Measurements from ENCODE around the gene LRCH1. TPM values are rescaled to one million over a fixed set of nuclear protein-coding genes. Genes with fewer than 3 reads are reported as not detected.

The LRCH1 gene
- total and polyA plus RNA-seq, 10 of the 15 experiments (the other 5 are each of a cell fraction or from before 2014, with no cell fraction given): 5.3 to 48.9 (median 14.4) TPM

GRCh38 chr13:46686171-46686570 is 133.2 kb downstream of the LRCH1 start:
- RAD21 ChIA-PET (ENCODE audit: unreplicated experiment): interaction anchor here (1.5 kb wide), 1 partner anchor 134 kb away, joined by 5 read pairs; no protein-coding TSS in a partner anchor
- H3K79me2 ChIP-seq (ENCODE audit: control insufficient read depth, insufficient read depth, low read length): peaks cover 5% of the 10 kb centered on the region; the same call in 1 of the 2 replicates
- H2AFZ ChIP-seq (ENCODE audit: control insufficient read depth, low read depth, low read length): no peak overlapping the region
- in situ Hi-C loops (cut with MboI): no loop called here
- no peaks in the 10 kb centered on the region for H3K9me3 ChIP-seq (replicated peaks; ENCODE audit: control insufficient read depth, insufficient read depth, low read length)
- DNase-seq (ENCODE audit: low read depth, low spot score) (no peak), FAIRE-seq (no peak), ATAC-seq (no peak)
- H3K27ac ChIP-seq (ENCODE audit: control insufficient read depth, insufficient read depth): no peak overlapping the region
- POLR2A ChIA-PET: no interaction called here
- no peaks in the 10 kb centered on the region for H3K27me3 ChIP-seq (replicated peaks in 1 of 2; ENCODE audit: control insufficient read depth in 2 of 2, insufficient read depth in 2 of 2, low read length in 1 of 2)
- CTCF ChIA-PET: interaction anchor here (9.9 kb wide), 1 partner anchor 134 kb away, joined by 52 read pairs; no protein-coding TSS in a partner anchor
- H3K4me2 ChIP-seq (ENCODE audit: control insufficient read depth, insufficient read depth): no peak overlapping the region
- no peaks in the 10 kb centered on the region for H4K20me1 ChIP-seq (ENCODE audit: control insufficient read depth, insufficient read depth)
- H3K36me3 ChIP-seq (ENCODE audit: control insufficient read depth in 2 of 2, insufficient read depth in 2 of 2, low read length in 1 of 2): peaks cover 7 to 20% of the 10 kb centered on the region in 2 experiments
- intact Hi-C loops (cut with micrococcal nuclease; ENCODE audit: unreplicated experiment): no loop called here
- no peak for TF ChIP-seq ZZZ3 (IDR thresholded peaks at IDR 0.05; ENCODE audit: control insufficient read depth, insufficient read length, low read depth)
- no peak for TF ChIP-seq PAX5 (IDR thresholded peaks at IDR 0.05; ENCODE audit: borderline replicate concordance, low read depth, low read length)
- no peak for TF ChIP-seq RFX5 (IDR thresholded peaks at IDR 0.05; ENCODE audit: low read depth, low read length)
- TF ChIP-seq USF1 (IDR thresholded peaks at IDR 0.05; ENCODE audit: borderline replicate concordance, extremely low read length, insufficient read depth, low read depth, low read length): no peak
- TF ChIP-seq FOXM1 (IDR thresholded peaks at IDR 0.05; ENCODE audit: low read depth, low read length): no peak
- no peak for TF ChIP-seq PML (IDR thresholded peaks at IDR 0.05; ENCODE audit: low read length)
- TF ChIP-seq SUPT20H (IDR thresholded peaks at IDR 0.05; ENCODE audit: borderline replicate concordance, control insufficient read depth, low read depth, low read length): no peak
- TF ChIP-seq BHLHE40 (IDR thresholded peaks at IDR 0.05; ENCODE audit: borderline replicate concordance in 1 of 2, low read depth in 2 of 2, low read length in 1 of 2): no peak
- no peak for TF ChIP-seq PBX3 (IDR thresholded peaks at IDR 0.05; ENCODE audit: insufficient replicate concordance, low read depth, low read length)
- no peak for TF ChIP-seq ATF7 (IDR thresholded peaks at IDR 0.05; ENCODE audit: low read depth)
- TF ChIP-seq RAD21 (IDR thresholded peaks at IDR 0.05; ENCODE audit: insufficient read depth, low read depth, low read length): no peak
- no peak for TF ChIP-seq FOS (IDR thresholded peaks at IDR 0.05; ENCODE audit: borderline replicate concordance, extremely low read depth, insufficient read length)
- TF ChIP-seq NR2C1 (IDR thresholded peaks at IDR 0.05): no peak
- WGBS (ENCODE audit: insufficient coverage, insufficient replicate concordance, low lambda C conversion rate, missing lambda C conversion rate): 83% methylated on average over 4 of the region's 4 CpGs
- peaks cover 7% of the 10 kb centered on the region; the same call in 1 of the 2 replicates for H3K4me1 ChIP-seq (ENCODE audit: control insufficient read depth, insufficient read depth, low read length)
- SMC1A ChIA-PET (ENCODE audit: uncharacterized antibody, unreplicated experiment): interaction anchor here (1.0 kb wide), 1 partner anchor 35 kb away, joined by 3 read pairs; no protein-coding TSS in a partner anchor
- no peak overlapping the region for H3K9ac ChIP-seq (ENCODE audit: control insufficient read depth, insufficient read depth, low read length)
- no TSS peak for BruUV-seq (replicated peaks)
- no peak overlapping the region for H3K4me3 ChIP-seq

All from GM12878 (cell line).